ENCODE measurements around the gene GRAMD4. TPM values are rescaled to one million over a fixed set of nuclear protein-coding genes. Genes with fewer than 3 reads are reported as not detected.

Gene GRAMD4
- polyA plus RNA-seq, 3 donors: 9.5 to 33.3 (median 12.6) TPM

GRCh38 chr22:46625843-46626349, 5.7 kb downstream of the GRAMD4 start:
- Histone ChIP-seq H4K20me1 (ENCODE audit: insufficient read depth, low read length) (peaks cover 80% of the 10 kb centered on the region), H3K4me1 (ENCODE audit: control insufficient read depth in 1 of 2, insufficient read depth in 2 of 2, low read length in 2 of 2) (peaks cover 44 to 47% of the 10 kb centered on the region in 2 donors), H3K4me3 (replicated peaks in 1 of 3; ENCODE audit: low read depth in 2 of 3, low read length in 3 of 3) (no peak overlapping the region), H3K27me3 (ENCODE audit: control insufficient read depth in 2 of 2, insufficient read depth in 2 of 2, low read length in 2 of 2) (no peaks in the 10 kb centered on the region), H3K79me2 (ENCODE audit: insufficient read depth, low read length) (peaks cover 84% of the 10 kb centered on the region), H3K27ac (ENCODE audit: low read depth in 1 of 2, low read length in 2 of 2) (peak overlapping the region in 1 of 2 donors; percentile 8), H2AFZ (ENCODE audit: insufficient read depth, low read depth, low read length, poor library complexity, severe bottlenecking) (no peak overlapping the region), H3K36me3 (replicated peaks in 1 of 2; ENCODE audit: control insufficient read depth in 1 of 2, insufficient read depth in 2 of 2, low read length in 2 of 2) (peaks cover 41 to 42% of the 10 kb centered on the region in 2 donors), H3K9me3 (replicated peaks in 1 of 2; ENCODE audit: control insufficient read depth in 1 of 2, insufficient read depth in 1 of 2, low read length in 2 of 2) (no peaks in the 10 kb centered on the region), H3K9ac (ENCODE audit: insufficient read depth, low read length, poor library complexity, severe bottlenecking) (peak overlapping the region; percentile 21), H3K4me2 (replicated peaks; ENCODE audit: extremely low read depth, low read length, poor library complexity, severe bottlenecking) (no peak overlapping the region)
- peaks cover 42% of the 10 kb centered on the region for H3K4me1 Mint-ChIP-seq
- TF ChIP-seq, protein P1, sequence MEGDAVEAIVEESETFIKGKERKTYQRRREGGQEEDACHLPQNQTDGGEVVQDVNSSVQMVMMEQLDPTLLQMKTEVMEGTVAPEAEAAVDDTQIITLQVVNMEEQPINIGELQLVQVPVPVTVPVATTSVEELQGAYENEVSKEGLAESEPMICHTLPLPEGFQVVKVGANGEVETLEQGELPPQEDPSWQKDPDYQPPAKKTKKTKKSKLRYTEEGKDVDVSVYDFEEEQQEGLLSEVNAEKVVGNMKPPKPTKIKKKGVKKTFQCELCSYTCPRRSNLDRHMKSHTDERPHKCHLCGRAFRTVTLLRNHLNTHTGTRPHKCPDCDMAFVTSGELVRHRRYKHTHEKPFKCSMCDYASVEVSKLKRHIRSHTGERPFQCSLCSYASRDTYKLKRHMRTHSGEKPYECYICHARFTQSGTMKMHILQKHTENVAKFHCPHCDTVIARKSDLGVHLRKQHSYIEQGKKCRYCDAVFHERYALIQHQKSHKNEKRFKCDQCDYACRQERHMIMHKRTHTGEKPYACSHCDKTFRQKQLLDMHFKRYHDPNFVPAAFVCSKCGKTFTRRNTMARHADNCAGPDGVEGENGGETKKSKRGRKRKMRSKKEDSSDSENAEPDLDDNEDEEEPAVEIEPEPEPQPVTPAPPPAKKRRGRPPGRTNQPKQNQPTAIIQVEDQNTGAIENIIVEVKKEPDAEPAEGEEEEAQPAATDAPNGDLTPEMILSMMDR (IDR thresholded peaks at IDR 0.05): no peak
- intact Hi-C loops (cut with micrococcal nuclease): no loop called here
- H3K9me3 Mint-ChIP-seq: no peaks in the 10 kb centered on the region
- 81% methylated on average over 21 of the region's 21 CpGs for WGBS (ENCODE audit: insufficient coverage)
- H3K27me3 Mint-ChIP-seq (ENCODE audit: low read depth in 3 of 3): peaks cover 0 to 2% (median 0%) of the 10 kb centered on the region in 3 donors
- no peak for DNase-seq
- peaks cover 35 to 60% of the 10 kb centered on the region in 2 donors for H3K36me3 Mint-ChIP-seq
- no peak overlapping the region for H3K4me3 Mint-ChIP-seq
- H3K27ac Mint-ChIP-seq: peak overlapping the region in 1 of 7 donors; percentile 15

DNA sequence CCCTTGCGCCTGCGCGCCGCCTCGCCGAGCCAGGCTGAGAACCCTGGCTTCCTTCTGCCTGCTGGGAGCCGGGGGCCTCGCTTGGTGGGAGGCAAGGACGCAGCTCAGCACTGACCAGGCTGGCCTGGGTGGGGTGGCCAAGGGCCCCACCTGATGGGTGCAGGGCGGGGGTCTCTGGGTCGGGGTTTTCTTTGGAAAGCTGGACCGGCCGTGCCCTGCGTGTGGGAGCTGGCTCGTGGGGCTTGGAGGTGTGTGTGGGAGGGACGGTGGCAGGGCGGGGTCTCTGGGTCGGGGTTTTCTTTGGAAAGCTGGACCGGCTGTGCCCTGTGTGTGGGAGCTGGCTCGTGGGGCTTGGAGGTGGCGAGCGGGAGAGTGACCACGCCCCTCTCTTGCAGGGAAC, 6.2 kb downstream of the GRAMD4 start:
- peaks cover 39% of the 10 kb centered on the region for H3K4me1 Mint-ChIP-seq
- WGBS (ENCODE audit: insufficient coverage): 97% methylated on average over 22 of the region's 23 CpGs

More for the DNA sequence above, 6.2 kb downstream of the GRAMD4 start:
- peaks cover 0 to 2% (median 0%) of the 10 kb centered on the region in 3 donors for H3K27me3 Mint-ChIP-seq (ENCODE audit: low read depth in 3 of 3)
- H3K4me1 ChIP-seq (ENCODE audit: control insufficient read depth in 1 of 2, insufficient read depth in 2 of 2, low read length in 2 of 2): peaks cover 40 to 42% of the 10 kb centered on the region in 2 donors
- no peak for DNase-seq
- H3K36me3 ChIP-seq (replicated peaks in 1 of 2; ENCODE audit: control insufficient read depth in 1 of 2, insufficient read depth in 2 of 2, low read length in 2 of 2): peaks cover 45 to 46% of the 10 kb centered on the region in 2 donors
- no peak overlapping the region for H3K9ac ChIP-seq (ENCODE audit: insufficient read depth, low read length, poor library complexity, severe bottlenecking)
- peaks cover 84% of the 10 kb centered on the region for H4K20me1 ChIP-seq (ENCODE audit: insufficient read depth, low read length)
- H2AFZ ChIP-seq (ENCODE audit: insufficient read depth, low read depth, low read length, poor library complexity, severe bottlenecking): no peak overlapping the region
- no peaks in the 10 kb centered on the region for H3K27me3 ChIP-seq (ENCODE audit: control insufficient read depth in 2 of 2, insufficient read depth in 2 of 2, low read length in 2 of 2)
- no peak overlapping the region for H3K4me3 Mint-ChIP-seq
- TF ChIP-seq, protein P1 (IDR thresholded peaks at IDR 0.05): no peak
- no peaks in the 10 kb centered on the region for H3K9me3 ChIP-seq (replicated peaks in 1 of 2; ENCODE audit: control insufficient read depth in 1 of 2, insufficient read depth in 1 of 2, low read length in 2 of 2)
- H3K36me3 Mint-ChIP-seq: peaks cover 38 to 63% of the 10 kb centered on the region in 2 donors
- intact Hi-C loops (cut with micrococcal nuclease): no loop called here
- H3K27ac ChIP-seq (ENCODE audit: low read depth in 1 of 2, low read length in 2 of 2): no peak overlapping the region
- peak overlapping the region in 1 of 7 donors; percentile 65 for H3K27ac Mint-ChIP-seq
- H3K4me2 ChIP-seq (replicated peaks; ENCODE audit: extremely low read depth, low read length, poor library complexity, severe bottlenecking): no peak overlapping the region
- peaks cover 84% of the 10 kb centered on the region for H3K79me2 ChIP-seq (ENCODE audit: insufficient read depth, low read length)
- H3K9me3 Mint-ChIP-seq: no peaks in the 10 kb centered on the region
- H3K4me3 ChIP-seq (replicated peaks in 1 of 3; ENCODE audit: low read depth in 2 of 3, low read length in 3 of 3): no peak overlapping the region

All from CD14-positive monocyte (primary cell).